Suprapubic skin (tissue), 4 donors: ENCODE results near the gene C19orf81. TPM values are rescaled to one million over a fixed set of nuclear protein-coding genes. Genes with fewer than 3 reads are reported as not detected.

ENCODE experiments used
- DNase-seq, 2 donors: peaks; one replicate each; pipeline ENCODE4 v3.0.0-alpha.2; 2019; ENCODE audit warnings: low spot score in 2 of 2
- H3K27ac ChIP-seq: fragments of 200-600 bp; sonication (generic); one replicate; pipeline ENCODE4 v1.5.1; 2019
- H3K27me3 ChIP-seq: fragments of 200-600 bp; sonication (generic); one replicate; pipeline ENCODE4 v1.5.1; 2019
- H3K36me3 ChIP-seq: fragments of 200-600 bp; sonication (generic); one replicate; pipeline ENCODE4 v1.5.1; 2019
- H3K4me1 ChIP-seq: fragments of 200-600 bp; sonication (generic); one replicate; pipeline ENCODE4 v1.5.1; 2019
- H3K4me3 ChIP-seq: fragments of 200-600 bp; sonication (generic); one replicate; pipeline ENCODE4 v1.5.1; 2019; ENCODE audit warnings: mild to moderate bottlenecking
- H3K9me3 ChIP-seq: fragments of 200-600 bp; sonication (generic); one replicate; pipeline ENCODE4 v1.5.1; 2019
- CTCF ChIP-seq, 2 donors: fragments of 200-600 bp in 1 of 2; fragments of 450-650 bp in 1 of 2; sonication (generic) in 1 of 2; IDR thresholded peaks; one replicate each; pipeline ENCODE4 v1.5.1; 2016 to 2019; ENCODE audit warnings: antibody characterized with exemption in 2 of 2, mild to moderate bottlenecking in 1 of 2, moderate library complexity in 1 of 2
- EP300 ChIP-seq: sonication (generic); formaldehyde crosslinking; IDR thresholded peaks from one replicate; pipeline ENCODE4 v1.6.1; 2017; ENCODE audit warnings: antibody characterized with exemption
- POLR2A ChIP-seq, 2 donors: fragments of 450-650 bp; IDR thresholded peaks; one replicate each; pipeline ENCODE4 v1.6.1; 2017; ENCODE audit warnings: antibody characterized with exemption in 2 of 2, mild to moderate bottlenecking in 2 of 2, moderate library complexity in 2 of 2
- POLR2AphosphoS5 ChIP-seq, 3 donors: sonication (generic); formaldehyde crosslinking; IDR thresholded peaks; one replicate each; pipeline ENCODE4 v1.6.1; 2017; ENCODE audit warnings: antibody characterized with exemption in 3 of 3
- WGBS: methylation state at CpG from one replicate; pipeline ENCODE4 v1.1.5; 2018; 5-methylcytosine and 5-hydroxymethylcytosine counted together
- total RNA-seq, 4 donors: library from RNA; depleted of rRNA; stranded (reverse); fragments of >200 nt; gene quantifications; one replicate each; pipeline ENCODE4 v1.1.0, GENCODE V29; 2016

The C19orf81 gene
- total RNA-seq, 4 donors from 2014 or later, result 19.8 TPM; not detected in 3

- H3K36me3 ChIP-seq, result no peaks in the 10 kb centered on the region
- peaks cover 96% of the 10 kb centered on the region for H3K27me3 ChIP-seq
- no peak overlapping the region for H3K27ac ChIP-seq
- DNase-seq, result no peak
- H3K4me1 ChIP-seq, result peaks cover 20% of the 10 kb centered on the region
- TF ChIP-seq EP300, result no peak
- WGBS, result 42% methylated on average over 16 of the region's 20 CpGs
- no peaks in the 10 kb centered on the region for H3K9me3 ChIP-seq
- H3K4me3 ChIP-seq, result no peak overlapping the region
Measured at GRCh38 chr19:50668879-50669278, 19.6 kb downstream of the C19orf81 start.

GRCh38 chr19:50669302-50670101 is 20.3 kb downstream of the C19orf81 start:
- H3K4me1 ChIP-seq, result peaks cover 20% of the 10 kb centered on the region
- no peak overlapping the region for H3K4me3 ChIP-seq
- TF ChIP-seq CTCF (IDR thresholded peaks at IDR 0.05) (peak; percentile 38 to 65), POLR2A (IDR thresholded peaks at IDR 0.05) (no peak)
- H3K36me3 ChIP-seq, result no peaks in the 10 kb centered on the region
- H3K27me3 ChIP-seq, result peaks cover 94% of the 10 kb centered on the region
- H3K9me3 ChIP-seq, result no peaks in the 10 kb centered on the region
- DNase-seq, result no peak
- H3K27ac ChIP-seq, result no peak overlapping the region
- 44% methylated on average over 19 of the region's 23 CpGs for WGBS

GRCh38 chr19:50670102-50670380 is 20.8 kb downstream of the C19orf81 start:
- DNase-seq, result no peak
- H3K9me3 ChIP-seq, result no peaks in the 10 kb centered on the region
- WGBS, result 39% methylated on average over 5 of the region's 5 CpGs
- no peaks in the 10 kb centered on the region for H3K36me3 ChIP-seq
- no peak overlapping the region for H3K4me3 ChIP-seq
- peaks cover 20% of the 10 kb centered on the region for H3K4me1 ChIP-seq
- TF ChIP-seq CTCF (IDR thresholded peaks at IDR 0.05) (no peak), POLR2AphosphoS5 (IDR thresholded peaks at IDR 0.05) (no peak), EP300 (no peak)
- no peak overlapping the region for H3K27ac ChIP-seq
- H3K27me3 ChIP-seq, result peaks cover 88% of the 10 kb centered on the region

GRCh38 chr19:50673118-50673517 is 23.9 kb downstream of the C19orf81 start:
- Histone ChIP-seq H3K27ac (no peak overlapping the region), H3K36me3 (no peaks in the 10 kb centered on the region), H3K4me1 (peaks cover 5% of the 10 kb centered on the region), H3K4me3 (no peak overlapping the region), H3K9me3 (no peaks in the 10 kb centered on the region), H3K27me3 (peaks cover 64% of the 10 kb centered on the region)
- 25% methylated on average over 11 of the region's 15 CpGs for WGBS
- TF ChIP-seq POLR2A (IDR thresholded peaks at IDR 0.05), result no peak
- TF ChIP-seq POLR2AphosphoS5 (IDR thresholded peaks at IDR 0.05), result no peak
- no peak for TF ChIP-seq EP300
- no peak for TF ChIP-seq CTCF (IDR thresholded peaks at IDR 0.05)
- no peak for DNase-seq

- peaks cover 52% of the 10 kb centered on the region for H3K27me3 ChIP-seq
- H3K4me3 ChIP-seq, result no peak overlapping the region
- H3K27ac ChIP-seq, result no peak overlapping the region
- H3K9me3 ChIP-seq, result no peaks in the 10 kb centered on the region
- H3K36me3 ChIP-seq, result no peaks in the 10 kb centered on the region
- H3K4me1 ChIP-seq, result peaks cover 6% of the 10 kb centered on the region
- no peak for DNase-seq
- WGBS, result 89% methylated on average over 1 of the region's 1 CpG
- TF ChIP-seq CTCF (IDR thresholded peaks at IDR 0.05) (no peak), POLR2A (IDR thresholded peaks at IDR 0.05) (no peak), POLR2AphosphoS5 (IDR thresholded peaks at IDR 0.05) (no peak), EP300 (no peak)
Measured at GRCh38 chr19:50676625-50677197, 27.5 kb downstream of the C19orf81 start.

- peaks cover 6% of the 10 kb centered on the region for H3K4me1 ChIP-seq
- WGBS, result 60% methylated on average over 5 of the region's 5 CpGs
- peaks cover 45% of the 10 kb centered on the region for H3K27me3 ChIP-seq
- no peak overlapping the region for H3K27ac ChIP-seq
- no peak overlapping the region for H3K4me3 ChIP-seq
- H3K9me3 ChIP-seq, result no peaks in the 10 kb centered on the region
- DNase-seq, result no peak
- no peaks in the 10 kb centered on the region for H3K36me3 ChIP-seq
- TF ChIP-seq POLR2A (IDR thresholded peaks at IDR 0.05) (no peak), POLR2AphosphoS5 (IDR thresholded peaks at IDR 0.05) (no peak), CTCF (IDR thresholded peaks at IDR 0.05) (no peak), EP300 (no peak)
Measured at GRCh38 chr19:50677636-50678035, 28.4 kb downstream of the C19orf81 start.
